KG1 (cell line): ENCODE data around the gene RGS16.

Experiments used
- DNase-seq: peaks from one replicate; lab custom pipeline; 2025; lab: John Stamatoyannopoulos, UW

Gene RGS16

DNA sequence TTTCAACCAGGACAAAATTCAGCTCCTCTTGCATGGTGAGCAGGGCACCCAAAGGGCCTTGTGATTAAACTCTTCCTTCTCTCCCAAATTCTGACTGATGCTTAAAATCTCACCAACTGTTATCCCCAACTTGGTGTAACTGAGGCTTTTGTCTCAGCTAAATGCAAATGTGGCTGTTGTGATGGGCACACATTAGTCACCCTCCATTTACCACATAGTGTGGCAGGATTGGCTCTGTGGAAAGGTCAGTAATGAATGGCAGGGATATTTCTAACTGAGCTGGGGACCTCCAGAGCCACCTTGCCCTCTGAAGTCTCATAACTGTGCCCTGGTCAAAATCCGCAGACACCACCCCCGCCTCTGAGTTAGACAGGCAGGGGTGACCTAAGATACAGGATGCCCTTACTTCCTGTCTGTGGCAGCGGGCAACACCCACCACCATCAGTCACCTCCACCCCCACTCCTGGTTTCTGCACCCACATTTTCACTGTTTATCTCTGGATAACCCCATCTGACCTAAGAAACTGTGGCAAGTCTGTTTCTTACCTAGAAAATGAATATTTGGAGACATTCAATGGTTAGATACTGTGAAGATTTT, 25.4 kb upstream of the RGS16 start:
- DNase-seq = no peak

DNA sequence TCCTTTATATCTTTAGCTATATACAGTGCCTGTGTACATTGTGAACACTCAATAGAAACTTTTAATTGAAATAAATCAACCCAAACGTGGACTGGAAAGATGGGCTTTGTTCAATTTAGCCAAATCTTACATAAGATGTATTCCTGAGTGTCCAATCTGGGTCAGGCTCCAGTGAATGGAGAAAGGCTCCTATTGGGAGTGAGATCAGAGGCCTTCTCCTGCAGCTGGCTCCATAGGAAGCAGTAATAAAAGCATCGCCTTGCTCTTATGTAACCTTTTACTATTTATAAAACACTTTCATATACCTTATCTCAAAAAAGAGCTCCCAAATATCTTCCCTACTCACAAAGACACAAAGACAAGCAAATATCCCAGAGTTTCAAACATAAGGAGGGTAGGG, 24.9 kb upstream of the RGS16 start:
- no peak for DNase-seq

DNA sequence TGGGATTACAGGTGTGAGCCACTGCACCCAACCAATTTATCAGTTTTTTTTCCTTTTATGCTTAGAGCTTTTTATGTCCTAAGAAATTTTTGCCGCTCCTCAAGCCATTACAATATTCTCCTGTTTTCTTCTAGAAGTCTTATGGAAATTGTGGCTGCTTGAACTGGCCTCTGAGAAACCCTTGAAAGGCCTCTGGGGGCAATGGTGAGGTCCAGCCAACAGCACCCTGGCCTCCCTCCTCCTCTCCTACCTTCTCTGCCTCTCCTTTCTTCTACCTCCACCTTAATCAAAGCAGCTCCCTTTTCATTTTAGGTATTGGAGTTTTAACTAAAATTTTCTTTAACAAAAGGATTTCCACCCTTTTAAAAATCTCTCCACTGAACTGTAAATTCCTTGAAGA, 24.5 kb upstream of the RGS16 start:
- DNase-seq = no peak

DNA sequence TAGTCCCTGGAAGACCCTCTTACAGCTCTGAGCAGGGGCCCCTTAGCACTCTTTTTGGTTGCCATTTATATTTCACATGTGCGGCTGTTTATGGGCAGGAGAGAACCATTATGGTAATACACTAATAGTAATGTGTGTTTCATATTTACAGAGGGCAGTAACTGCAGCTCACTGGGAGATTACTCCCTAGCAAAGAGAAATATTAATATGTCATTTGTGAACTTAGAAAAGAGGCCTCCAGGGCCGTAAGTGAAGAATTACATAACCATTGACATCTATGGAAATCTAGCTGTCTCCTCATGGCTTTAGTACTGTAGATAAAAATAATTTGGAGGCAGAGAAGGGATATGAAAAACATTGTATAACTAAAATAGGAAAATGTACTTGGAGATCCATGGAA, 23.4 kb upstream of the RGS16 start:
- DNase-seq = no peak

DNA sequence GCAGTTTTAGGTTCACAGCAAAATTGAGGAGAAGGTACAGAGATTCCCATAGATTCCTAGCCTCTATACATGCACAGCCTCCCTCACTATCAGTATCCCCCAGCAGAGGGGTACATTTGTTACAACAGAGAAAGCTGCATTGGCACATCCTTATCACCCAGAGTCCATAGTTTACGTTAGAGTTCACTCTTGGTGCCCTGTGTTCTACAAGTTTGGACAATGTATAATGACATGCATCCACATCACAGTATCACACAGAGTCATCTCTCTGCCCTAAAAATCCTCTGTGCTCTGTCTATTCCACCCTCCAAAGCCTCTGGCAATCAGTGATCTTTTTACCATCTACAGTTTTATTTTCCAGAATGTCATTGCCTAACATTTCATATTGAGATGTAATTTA, 22.3 kb upstream of the RGS16 start:
- no peak for DNase-seq

DNA sequence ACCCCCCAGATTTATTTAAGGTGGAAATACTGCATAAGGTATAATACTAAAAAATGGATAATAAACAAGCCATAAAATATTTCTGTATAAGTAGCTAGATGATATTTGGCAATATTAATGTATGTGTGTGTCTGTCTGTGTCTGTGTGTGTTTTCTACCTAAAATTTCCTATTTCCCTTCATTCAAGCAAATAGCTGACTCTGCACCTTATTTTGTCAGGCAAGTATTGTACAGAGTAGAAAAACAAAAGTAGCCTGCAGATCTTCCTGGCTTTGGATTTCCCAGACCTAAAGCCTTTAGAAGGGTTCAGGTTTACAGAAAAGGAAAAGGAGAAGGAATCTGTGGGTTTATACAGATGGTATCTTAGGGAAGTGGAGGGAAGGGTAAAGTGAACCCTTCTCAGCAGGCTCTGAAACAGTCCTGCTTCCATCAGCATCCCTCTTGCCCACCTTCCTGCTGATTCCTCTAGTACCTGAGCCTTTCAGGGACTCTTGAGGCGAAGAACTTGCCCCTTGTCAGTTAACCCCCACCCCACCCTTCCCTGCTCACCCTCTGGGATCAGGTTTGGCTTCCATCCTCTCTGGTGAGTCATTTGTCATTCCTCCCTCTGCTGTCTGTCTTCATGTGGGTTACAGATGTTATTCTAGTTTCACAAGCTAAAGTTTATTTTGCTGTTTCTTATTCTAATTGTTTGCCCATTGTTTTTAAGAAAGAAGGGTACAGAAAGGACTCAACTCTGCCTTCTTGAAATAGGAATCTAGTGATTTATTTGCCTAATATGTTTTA, 21.7 kb upstream of the RGS16 start:
- DNase-seq = no peak

DNA sequence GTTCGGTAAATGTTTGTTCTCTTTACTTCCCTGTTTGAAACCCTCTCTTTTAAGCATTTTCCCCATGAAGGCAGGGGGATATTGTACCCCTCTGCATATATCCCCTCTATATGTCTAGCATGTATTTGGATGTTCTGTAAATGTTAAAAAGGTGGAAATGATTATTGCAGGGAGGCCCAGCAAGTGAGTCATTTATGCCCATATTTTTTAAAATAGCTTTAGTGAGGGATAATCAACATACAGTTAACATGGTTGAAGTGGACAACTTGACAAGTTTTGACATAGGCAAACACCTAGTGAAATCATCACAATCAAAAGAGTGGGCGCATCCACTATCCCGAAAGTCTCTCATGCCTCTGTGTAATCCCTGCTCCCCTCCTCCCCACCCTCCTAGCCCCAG, 20.8 kb upstream of the RGS16 start:
- no peak for DNase-seq

DNA sequence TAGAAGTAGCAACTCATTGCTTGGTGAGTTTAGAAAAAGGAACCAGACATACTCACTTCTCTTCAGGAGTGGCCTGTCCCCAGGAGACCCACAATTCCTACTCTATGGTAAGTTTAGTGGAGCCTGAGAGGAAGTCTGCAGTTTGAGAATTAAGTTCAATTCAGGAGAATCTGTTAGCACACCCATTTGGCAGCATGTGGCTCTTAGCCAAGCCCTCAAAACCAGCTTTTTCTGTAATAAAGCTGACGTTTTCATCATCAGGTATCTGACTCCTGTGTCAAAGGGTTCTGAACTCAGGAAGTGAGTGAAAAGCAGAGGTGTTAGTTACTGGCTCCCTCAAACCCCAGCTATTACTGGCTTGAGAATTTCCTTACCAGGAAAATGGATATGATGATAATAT, 20.4 kb upstream of the RGS16 start:
- no peak for DNase-seq

DNA sequence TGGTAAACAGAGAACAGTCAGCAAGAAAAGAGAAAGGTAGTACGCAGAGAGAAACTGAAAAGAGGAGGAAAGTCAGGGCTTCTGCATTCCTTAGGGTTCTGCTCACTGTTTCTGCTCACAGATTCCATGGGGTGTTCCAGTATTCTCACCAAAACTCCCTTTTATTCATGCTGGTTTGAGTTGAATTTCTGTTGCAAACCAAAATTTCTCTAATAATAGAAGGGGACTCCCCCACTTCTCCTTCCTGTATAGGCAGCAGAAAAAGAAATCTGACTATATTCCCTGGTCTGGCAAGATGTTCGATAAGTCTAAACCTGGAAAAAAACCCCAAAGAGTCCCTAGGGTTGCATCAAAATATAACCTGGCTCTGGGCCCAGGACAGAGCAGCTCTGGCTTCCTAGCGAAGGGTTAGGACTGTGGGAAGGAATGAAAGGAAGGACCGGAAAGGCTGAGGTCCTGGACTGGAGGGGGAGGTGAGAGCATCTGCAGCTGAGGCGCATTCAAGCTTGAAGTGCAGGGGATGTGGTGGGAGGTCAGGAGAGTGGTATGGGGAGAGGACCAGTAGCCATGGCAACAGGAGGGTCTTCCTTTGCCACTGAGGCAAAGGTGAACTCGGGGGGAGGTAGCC, 18.8 kb upstream of the RGS16 start:
- no peak for DNase-seq

DNA sequence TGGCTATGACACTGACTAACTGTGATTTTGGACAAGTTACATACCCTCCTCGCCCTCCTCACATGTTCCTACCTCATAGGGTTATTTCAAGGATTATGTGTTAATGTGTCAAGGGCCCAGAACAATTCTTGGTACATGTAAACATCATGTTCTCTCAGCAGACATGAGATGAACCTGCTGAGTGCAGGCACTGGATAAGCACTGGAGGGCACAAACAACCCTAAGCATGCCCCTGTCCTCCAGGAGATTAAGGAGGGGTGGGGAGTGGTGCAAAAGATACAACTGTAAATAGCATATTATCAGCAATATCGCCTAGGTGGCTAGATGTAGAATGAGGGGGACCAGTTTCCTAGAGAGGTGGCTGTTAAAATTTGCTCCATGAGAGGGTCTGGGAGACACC, 17.7 kb upstream of the RGS16 start:
- no peak for DNase-seq

DNA sequence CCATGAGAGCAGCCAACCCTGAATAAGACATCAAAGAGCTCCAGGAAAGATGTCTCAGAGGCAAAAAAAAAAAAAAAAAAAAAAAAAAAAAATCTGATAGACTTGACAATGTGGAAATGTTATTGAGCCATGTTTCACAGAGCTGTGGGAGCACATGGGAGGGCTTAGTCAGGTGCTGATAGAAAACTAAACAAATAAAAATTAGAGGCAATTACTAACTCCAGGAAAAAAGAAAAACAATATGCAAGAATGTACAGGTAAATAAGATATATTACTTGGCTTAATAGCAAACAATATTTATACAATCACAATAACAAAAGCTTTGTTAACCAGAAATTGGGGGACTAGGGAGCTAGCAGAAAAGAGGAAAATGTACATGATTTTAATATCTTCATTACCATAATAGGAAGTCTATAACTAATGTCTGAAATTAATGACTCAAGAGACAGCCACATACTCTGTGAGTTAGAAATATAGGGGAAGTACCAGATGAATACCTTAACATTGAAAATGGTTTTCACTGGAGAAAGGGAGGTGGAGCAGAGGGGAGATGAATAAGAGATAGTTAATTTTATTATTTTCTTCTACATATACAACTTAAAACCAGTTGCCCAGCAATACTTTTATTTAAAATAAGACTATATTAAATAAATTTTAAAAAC, 16.9 kb upstream of the RGS16 start:
- no peak for DNase-seq

DNA sequence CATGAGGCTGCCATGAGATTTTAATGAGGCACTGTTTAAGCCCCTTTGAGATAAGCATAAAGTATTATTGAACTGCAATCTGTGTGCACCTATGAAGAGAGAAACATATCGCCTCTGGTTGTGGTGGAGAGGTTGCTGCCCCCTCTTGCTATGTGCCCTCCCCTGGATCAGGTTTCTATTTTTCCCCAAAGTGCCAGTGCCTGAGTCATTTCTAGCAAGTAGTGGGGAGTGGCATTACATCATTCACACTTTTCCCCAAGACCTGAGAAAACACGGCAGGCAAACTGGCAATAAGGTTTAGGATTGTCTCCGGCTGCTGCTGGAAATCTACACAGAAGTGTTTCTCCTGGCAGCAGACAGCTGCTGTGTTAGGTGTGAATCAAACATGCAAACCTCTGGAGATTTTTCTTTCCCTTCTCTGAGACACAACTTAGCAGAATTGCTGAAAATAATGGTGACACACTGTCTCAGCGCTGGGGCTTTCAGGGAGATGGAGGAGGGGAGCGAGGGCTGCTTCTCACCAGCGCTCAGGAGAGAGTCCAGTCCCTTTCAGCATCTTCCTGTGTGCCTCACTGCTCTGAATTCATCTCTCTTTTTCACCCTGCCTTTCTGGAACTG, 13.7 kb upstream of the RGS16 start:
- DNase-seq = no peak

DNA sequence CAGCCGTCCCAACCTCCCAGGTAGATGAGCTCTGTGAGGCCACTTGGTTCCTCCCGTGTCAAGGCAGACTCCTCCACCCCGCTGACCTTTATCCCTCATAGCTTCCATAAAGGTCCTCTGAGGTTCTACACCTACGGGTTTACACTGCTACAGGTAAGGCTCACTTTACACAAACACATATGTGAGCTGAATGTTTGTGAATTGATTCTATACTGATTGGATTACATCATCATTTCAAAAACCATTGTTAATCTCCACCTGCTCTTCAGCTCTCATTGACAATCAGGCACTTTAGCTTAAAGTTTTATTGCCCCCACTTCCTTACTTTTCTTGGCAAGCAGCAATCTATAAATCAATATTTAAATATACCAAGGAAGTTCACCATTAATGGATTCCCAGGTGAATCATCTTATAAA, 12.8 kb upstream of the RGS16 start:
- no peak for DNase-seq

DNA sequence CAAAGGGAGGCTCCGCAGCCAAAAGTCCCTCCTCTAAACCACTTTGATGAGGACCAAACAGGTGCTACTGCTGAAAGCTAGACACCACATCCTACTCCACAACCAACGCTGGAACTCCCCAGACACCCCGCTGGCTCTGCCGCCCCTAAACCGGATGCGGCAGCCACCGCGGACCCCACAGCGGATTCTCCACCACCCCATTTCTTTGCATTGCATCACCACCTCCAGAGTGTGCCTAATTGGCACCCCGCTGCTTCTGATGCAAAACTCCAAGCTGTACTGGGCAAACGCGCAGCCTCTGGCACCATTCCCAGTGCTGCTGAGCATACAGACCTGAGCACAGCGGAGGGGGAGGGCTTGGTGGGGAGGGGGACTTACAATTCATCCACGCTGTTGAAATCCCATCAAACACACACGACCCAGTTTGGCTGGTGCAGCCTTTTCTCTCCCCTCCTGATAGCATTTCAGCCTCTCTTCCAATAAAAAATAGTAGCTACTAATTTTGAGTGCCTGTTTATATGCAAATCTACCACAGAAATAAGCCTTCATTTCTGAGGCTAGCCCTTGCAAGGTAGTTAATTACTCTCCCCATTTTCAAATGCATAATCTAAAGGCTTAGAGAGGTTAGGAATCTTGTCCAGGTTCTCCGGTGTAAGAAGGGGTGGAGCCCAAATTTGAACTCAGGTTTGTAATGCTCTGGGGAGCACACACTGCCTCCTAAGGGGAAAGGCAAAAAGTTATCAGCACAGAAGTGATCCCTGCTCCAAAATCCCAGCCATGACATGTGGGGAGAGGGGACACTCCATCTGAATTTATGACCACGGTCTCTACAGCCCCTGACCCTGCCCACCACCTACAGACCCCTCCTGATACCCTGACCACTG, 12.2 kb upstream of the RGS16 start:
- peak; percentile 86 for DNase-seq

DNA sequence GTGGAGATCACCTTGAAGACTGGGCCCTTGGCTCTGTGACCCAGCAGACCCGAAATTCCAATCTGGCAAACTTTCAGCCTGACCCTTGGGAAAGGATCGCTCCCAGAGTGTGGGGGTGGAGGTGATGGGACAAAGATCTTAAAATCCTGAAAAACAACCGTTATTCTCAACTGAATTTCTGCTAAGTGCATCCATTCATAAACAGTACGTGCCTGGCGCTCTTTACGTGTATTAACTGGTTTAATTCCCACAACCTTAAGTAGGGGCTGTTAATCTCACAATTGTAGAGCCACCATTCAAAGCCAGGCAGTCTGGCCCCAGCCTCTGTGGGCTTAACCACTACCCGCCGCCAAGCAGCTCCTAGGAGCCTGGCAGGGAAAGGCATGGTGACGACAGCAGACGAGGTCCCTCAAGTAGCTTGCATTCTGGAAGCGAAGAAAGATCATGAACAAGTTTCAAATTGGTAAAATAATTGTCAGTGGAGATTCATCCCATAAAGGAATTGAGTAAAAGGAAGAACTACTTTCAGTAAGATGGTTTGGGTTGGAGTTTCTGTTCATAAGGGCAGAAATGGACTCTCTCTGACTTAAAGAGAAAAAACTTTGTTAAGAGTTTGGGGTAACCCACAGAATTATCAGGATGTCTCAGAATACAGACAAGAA, 11.4 kb upstream of the RGS16 start:
- no peak for DNase-seq

DNA sequence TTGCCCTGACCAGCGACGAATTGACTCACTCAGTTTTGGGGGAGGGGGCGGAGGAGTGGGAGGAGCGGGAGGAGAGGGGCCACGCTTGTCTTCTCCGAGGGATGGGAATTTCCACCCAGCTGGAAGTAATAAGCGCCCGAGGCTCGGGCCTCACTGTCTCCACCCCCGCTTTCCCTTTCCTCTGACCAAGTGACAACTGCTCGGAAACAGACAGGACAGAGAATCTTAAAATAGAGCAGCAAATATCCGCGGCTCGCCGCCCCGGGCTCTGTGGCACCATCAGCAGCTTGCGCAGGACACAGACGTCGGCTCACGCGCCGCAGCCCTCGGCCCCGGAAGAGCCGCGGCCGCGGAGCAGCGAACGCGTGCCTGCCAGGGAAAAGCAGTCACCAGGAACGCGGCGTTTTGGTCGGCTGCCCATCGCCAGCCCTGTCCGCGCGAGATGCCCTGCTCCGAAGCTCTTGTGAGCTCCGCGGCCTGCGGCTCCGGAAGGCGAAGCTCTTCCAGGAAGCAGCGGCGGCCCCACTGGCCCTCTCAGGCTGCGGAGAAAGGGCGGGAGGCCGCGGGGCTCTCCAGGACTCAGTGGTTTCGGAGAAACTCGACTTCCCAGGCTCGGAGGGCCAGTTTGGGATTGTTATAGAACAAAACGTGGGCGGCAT, 10.7 kb upstream of the RGS16 start:
- DNase-seq = peak; percentile 45

DNA sequence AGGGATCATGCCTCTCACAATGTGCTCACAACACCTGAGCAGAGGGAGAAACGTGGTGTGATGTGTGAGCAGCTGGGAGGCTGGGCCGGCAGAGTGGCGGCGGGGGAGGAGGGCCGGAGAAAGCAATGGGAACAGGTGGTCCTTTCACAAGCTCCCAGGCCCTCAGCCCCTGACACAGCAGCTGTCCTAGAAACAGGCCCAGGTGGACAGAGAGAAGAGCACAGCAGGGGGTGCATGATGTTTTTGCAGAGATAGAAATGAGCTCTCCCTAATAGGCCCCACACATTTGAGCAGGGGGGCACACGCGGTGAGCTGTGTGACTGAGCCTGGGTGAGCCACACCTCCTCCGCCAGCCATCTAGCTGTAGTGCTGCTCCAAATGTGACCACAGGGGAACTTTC, 7.6 kb upstream of the RGS16 start:
- no peak for DNase-seq

DNA sequence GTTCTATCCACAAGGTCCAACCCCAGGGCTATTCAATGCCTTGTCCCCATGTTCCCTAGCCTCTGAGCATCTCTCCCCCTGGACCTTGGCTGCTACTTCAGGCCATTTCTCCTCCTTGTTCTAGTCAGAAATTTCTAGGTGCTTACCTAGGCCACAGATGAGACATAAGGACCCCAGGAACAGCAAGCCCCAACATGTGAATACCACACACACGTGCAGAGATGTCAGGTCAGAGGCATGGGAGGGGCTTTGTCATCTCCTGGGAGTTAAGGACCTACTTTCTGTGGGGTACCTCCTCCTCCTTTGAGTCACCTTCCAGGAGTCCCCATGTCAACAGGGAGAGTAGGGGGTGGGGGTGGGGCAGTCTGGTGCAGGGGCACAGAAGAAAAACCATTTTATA, 7.1 kb upstream of the RGS16 start:
- DNase-seq = no peak

DNA sequence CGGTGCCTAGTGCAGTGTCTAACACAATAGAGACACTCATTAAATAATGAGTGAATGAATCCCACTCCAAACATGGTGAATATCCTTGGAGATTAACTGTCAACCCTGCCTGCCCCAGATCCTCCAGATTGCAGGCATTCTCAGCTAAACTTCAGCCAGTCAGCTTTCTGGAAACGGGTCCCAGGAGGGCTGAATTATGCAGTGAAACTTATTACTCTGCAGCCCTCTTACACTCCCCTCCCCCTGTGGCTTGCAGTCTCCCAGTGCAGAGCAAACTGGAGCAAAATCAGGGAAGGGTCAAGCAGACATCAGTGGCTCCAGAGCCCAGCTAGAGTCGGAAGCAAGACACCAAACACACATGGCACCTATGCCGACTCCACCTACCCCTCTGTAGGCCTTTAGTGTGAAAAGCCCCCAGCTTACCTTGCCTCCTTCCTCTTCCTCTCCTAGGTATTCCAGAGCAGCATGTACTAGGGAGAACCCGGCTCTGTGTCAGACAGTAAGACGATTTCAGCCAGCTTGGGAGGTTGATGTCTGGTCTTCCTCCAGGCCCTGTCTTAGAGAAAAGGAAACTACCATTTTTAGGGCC, 6.5 kb upstream of the RGS16 start:
- no peak for DNase-seq
